Astrocyte (in vitro differentiated cells and primary cell): ENCODE results near the gene MAN2A1. TPM values are rescaled to one million over a fixed set of nuclear protein-coding genes. Genes with fewer than 3 reads are reported as not detected.

Experiments
- DNase-seq: peaks from one replicate; pipeline ENCODE4 v3.0.0-alpha.2; 2010; ENCODE audit warnings: low read depth
- FAIRE-seq: peaks from 2 replicates; lab custom pipeline; 2011; peaks lifted over from hg19 to GRCh38; lab: Jason Lieb, UNC
- H2AFZ ChIP-seq: 2 replicates; pipeline ENCODE4 v1.6.0; 2012; ENCODE audit warnings: low read depth, low read length, inconsistent platforms
- H3K27ac ChIP-seq: 2 replicates; pipeline ENCODE4 v1.5.1; 2011; ENCODE audit warnings: low read depth, low read length, inconsistent platforms
- H3K27me3 ChIP-seq: 2 replicates; pipeline ENCODE4 v1.6.0; 2011; ENCODE audit warnings: low read length, inconsistent platforms; ENCODE audit not compliant: insufficient read depth
- H3K36me3 ChIP-seq: 2 replicates; pipeline ENCODE4 v1.5.1; 2011; ENCODE audit warnings: low read length, inconsistent platforms; ENCODE audit not compliant: insufficient read depth
- H3K4me1 ChIP-seq: 2 replicates; pipeline ENCODE4 v1.5.1; 2011; ENCODE audit warnings: low read length, inconsistent platforms; ENCODE audit not compliant: insufficient read depth
- H3K4me2 ChIP-seq: 2 replicates; pipeline ENCODE4 v1.6.0; 2012; ENCODE audit warnings: low read length, inconsistent platforms
- H3K4me3 ChIP-seq: 2 replicates; pipeline ENCODE4 v1.5.1; 2011; ENCODE audit warnings: low read depth, mild to moderate bottlenecking, low read length, inconsistent platforms; ENCODE audit not compliant: insufficient read depth
- H3K79me2 ChIP-seq: 2 replicates; pipeline ENCODE4 v1.6.0; 2012; ENCODE audit warnings: mild to moderate bottlenecking, low read length, inconsistent platforms; ENCODE audit not compliant: insufficient read depth
- H3K9ac ChIP-seq: 2 replicates; pipeline ENCODE4 v1.6.0; 2012; ENCODE audit warnings: mild to moderate bottlenecking, low read length, inconsistent platforms
- H3K9me3 ChIP-seq: 2 replicates; pipeline ENCODE4 v1.5.1; 2012; ENCODE audit warnings: low read depth, mild to moderate bottlenecking, low read length, inconsistent platforms; ENCODE audit not compliant: insufficient read depth
- H4K20me1 ChIP-seq: 2 replicates; pipeline ENCODE4 v1.6.0; 2012; ENCODE audit warnings: low read length, inconsistent platforms; ENCODE audit not compliant: insufficient read depth
- H3K27ac Mint-ChIP-seq: one replicate; pipeline ENCODE4 v1.8.0; 2021; ENCODE audit warnings: mild to moderate bottlenecking, mixed read lengths; ENCODE audit not compliant: unreplicated experiment
- H3K27me3 Mint-ChIP-seq: one replicate; pipeline ENCODE4 v1.8.0; 2021; ENCODE audit warnings: low read depth, mixed read lengths; ENCODE audit not compliant: unreplicated experiment
- H3K36me3 Mint-ChIP-seq: one replicate; pipeline ENCODE4 v1.8.0; 2021; ENCODE audit warnings: low read depth, mixed read lengths; ENCODE audit not compliant: unreplicated experiment
- H3K4me1 Mint-ChIP-seq: one replicate; pipeline ENCODE4 v1.8.0; 2021; ENCODE audit warnings: low read depth, mixed read lengths; ENCODE audit not compliant: unreplicated experiment
- H3K4me3 Mint-ChIP-seq: one replicate; pipeline ENCODE4 v1.8.0; 2021; ENCODE audit warnings: mild to moderate bottlenecking, moderate library complexity, mixed read lengths; ENCODE audit not compliant: unreplicated experiment
- H3K9me3 Mint-ChIP-seq: one replicate; pipeline ENCODE4 v1.8.0; 2021; ENCODE audit warnings: mild to moderate bottlenecking, mixed read lengths; ENCODE audit not compliant: unreplicated experiment
- CTCF ChIP-seq: IDR thresholded peaks from 2 replicates; pipeline ENCODE4 v1.5.1; 2011; ENCODE audit warnings: low read depth, mild to moderate bottlenecking, inconsistent platforms, low read length, moderate library complexity; ENCODE audit not compliant: insufficient read depth
- EZH2 ChIP-seq: IDR thresholded peaks from 2 replicates; pipeline ENCODE4 v1.6.1; 2012; ENCODE audit warnings: mild to moderate bottlenecking, low read length, inconsistent platforms; ENCODE audit not compliant: insufficient read depth
- total RNA-seq: library from RNA; stranded (reverse); gene quantifications from 2 replicates; pipeline ENCODE4 v1.2.1, GENCODE V29; 2021

Gene MAN2A1
- total RNA-seq, 1 donor from 2014 or later: 109 TPM

GRCh38 chr5:109852371-109853155, 162.8 kb downstream of the MAN2A1 start:
- peak; percentile 54 for DNase-seq
- no peaks in the 10 kb centered on the region for H3K27me3 Mint-ChIP-seq
- peaks cover 32% of the 10 kb centered on the region for H3K4me1 Mint-ChIP-seq
- Histone ChIP-seq H3K36me3 (peaks cover 15% of the 10 kb centered on the region), H3K9ac (no peak overlapping the region), H3K9me3 (no peaks in the 10 kb centered on the region), H3K27me3 (no peaks in the 10 kb centered on the region), H3K79me2 (no peaks in the 10 kb centered on the region), H3K27ac (no peak overlapping the region), H3K4me3 (no peak overlapping the region), H3K4me1 (no peaks in the 10 kb centered on the region), H4K20me1 (no peaks in the 10 kb centered on the region), H3K4me2 (no peak overlapping the region), H2AFZ (no peak overlapping the region)
- peaks cover 28% of the 10 kb centered on the region for H3K36me3 Mint-ChIP-seq
- FAIRE-seq: peak; percentile 62
- H3K27ac Mint-ChIP-seq: peak overlapping the region; percentile 82
- no peaks in the 10 kb centered on the region for H3K9me3 Mint-ChIP-seq
- no peak overlapping the region for H3K4me3 Mint-ChIP-seq
- no peak for TF ChIP-seq CTCF
- TF ChIP-seq EZH2: no peak

GRCh38 chr5:109853377-109853776, 163.7 kb downstream of the MAN2A1 start:
- TF ChIP-seq EZH2: no peak
- TF ChIP-seq CTCF: no peak
- H2AFZ ChIP-seq: no peak overlapping the region
- H3K27ac ChIP-seq: no peak overlapping the region
- DNase-seq (peak; percentile 45), FAIRE-seq (peak; percentile 82)
- H4K20me1 ChIP-seq: no peaks in the 10 kb centered on the region
- Mint-ChIP-seq H3K27ac (no peak overlapping the region), H3K4me1 (peaks cover 32% of the 10 kb centered on the region), H3K27me3 (no peaks in the 10 kb centered on the region), H3K36me3 (peaks cover 24% of the 10 kb centered on the region), H3K4me3 (no peak overlapping the region), H3K9me3 (no peaks in the 10 kb centered on the region)
- H3K79me2 ChIP-seq: no peaks in the 10 kb centered on the region
- H3K36me3 ChIP-seq: peaks cover 21% of the 10 kb centered on the region
- H3K9ac ChIP-seq: no peak overlapping the region
- no peak overlapping the region for H3K4me2 ChIP-seq
- no peaks in the 10 kb centered on the region for H3K4me1 ChIP-seq
- no peak overlapping the region for H3K4me3 ChIP-seq
- H3K9me3 ChIP-seq: no peaks in the 10 kb centered on the region
- H3K27me3 ChIP-seq: no peaks in the 10 kb centered on the region

- H3K9ac ChIP-seq: no peak overlapping the region
- no peak overlapping the region for H3K4me2 ChIP-seq
- no peaks in the 10 kb centered on the region for H4K20me1 ChIP-seq
- no peak overlapping the region for H3K4me3 ChIP-seq
- peaks cover 20% of the 10 kb centered on the region for H3K36me3 Mint-ChIP-seq
- H3K4me1 ChIP-seq: no peaks in the 10 kb centered on the region
- peaks cover 21% of the 10 kb centered on the region for H3K36me3 ChIP-seq
- peaks cover 1% of the 10 kb centered on the region for H3K9me3 Mint-ChIP-seq
- no peak overlapping the region for H3K4me3 Mint-ChIP-seq
- H3K4me1 Mint-ChIP-seq: peaks cover 35% of the 10 kb centered on the region
- no peaks in the 10 kb centered on the region for H3K9me3 ChIP-seq
- H3K27me3 Mint-ChIP-seq: no peaks in the 10 kb centered on the region
- no peak overlapping the region for H3K27ac Mint-ChIP-seq
- no peaks in the 10 kb centered on the region for H3K79me2 ChIP-seq
- DNase-seq (peak; percentile 66), FAIRE-seq (no peak)
- H2AFZ ChIP-seq: no peak overlapping the region
- TF ChIP-seq EZH2 (no peak), CTCF (no peak)
- H3K27ac ChIP-seq: no peak overlapping the region
- H3K27me3 ChIP-seq: no peaks in the 10 kb centered on the region
These were observed 165.3 kb downstream of the MAN2A1 start for GRCh38 chr5:109855056-109855455.
